HEK293 (cell line): ENCODE measurements around the gene CRYGN.

Experiments
- CTCF ChIA-PET: fragments of 350-600 bp; formaldehyde crosslinking; extraction: SDS; loops from one replicate; lab custom pipeline; 2021; ENCODE audit warnings: antibody characterized with exemption; lab: Yijun Ruan, JAX
- POLR2A ChIA-PET: fragments of 300-600 bp; formaldehyde crosslinking; extraction: SDS; loops from one replicate; lab custom pipeline; 2020; ENCODE audit warnings: antibody characterized with exemption, inconsistent platforms; lab: Yijun Ruan, JAX
- H3K27ac ChIP-seq: fragments of 200-500 bp; sonication (Bioruptor generic); 2 replicates; pipeline ENCODE4 v1.5.1; 2014; ENCODE audit warnings: low read depth, low read length, control low read depth, inconsistent platforms; ENCODE audit errors: extremely low read depth
- H3K36me3 ChIP-seq, 2 experiments: fragments of 200-500 bp in 1 of 2; sonication (Bioruptor generic) in 1 of 2; 1 replicate in 1 of 2; 2 replicates in 1 of 2; pipeline ENCODE4 v1.5.1; 2014 to 2017; ENCODE audit warnings: inconsistent platforms in 2 of 2, low read length in 2 of 2; ENCODE audit not compliant: control insufficient read depth in 2 of 2, insufficient read depth in 1 of 2
- H3K4me1 ChIP-seq: fragments of 200-500 bp; sonication (Bioruptor generic); 2 replicates; pipeline ENCODE4 v1.5.1; 2014; ENCODE audit warnings: mild to moderate bottlenecking, low read length, inconsistent platforms; ENCODE audit not compliant: control insufficient read depth, insufficient read depth
- H3K4me3 ChIP-seq: 2 replicates; pipeline ENCODE4 v1.5.1; 2011; ENCODE audit warnings: low read depth, mild to moderate bottlenecking, control low read depth, low read length, moderate library complexity
- H3K9me3 ChIP-seq: fragments of 200-500 bp; sonication (Bioruptor generic); 2 replicates; pipeline ENCODE4 v1.5.1; 2014; ENCODE audit warnings: low read depth, low read length, inconsistent platforms; ENCODE audit not compliant: control insufficient read depth, insufficient read depth
- IKZF3 ChIP-seq: fragments of 450-650 bp; IDR thresholded peaks from 2 replicates; pipeline ENCODE4 v1.5.0; 2018; ENCODE audit warnings: missing biosample characterization, mild to moderate bottlenecking, missing genetic modification characterization, moderate library complexity
- PATZ1 ChIP-seq: fragments of 450-650 bp; formaldehyde crosslinking; IDR thresholded peaks from 2 replicates; pipeline ENCODE4 v1.5.1; 2016; ENCODE audit warnings: missing biosample characterization, missing genetic modification characterization
- PBX3 ChIP-seq: sonication (generic); formaldehyde crosslinking; IDR thresholded peaks from 2 replicates; pipeline ENCODE4 v1.8.1; 2022; ENCODE audit warnings: mild to moderate bottlenecking, moderate library complexity, missing genetic modification reagents
- REST ChIP-seq: fragments of 450-650 bp; formaldehyde crosslinking; IDR thresholded peaks from 2 replicates; pipeline ENCODE4 v1.5.1; 2016; ENCODE audit warnings: missing biosample characterization, missing genetic modification characterization
- SP2 ChIP-seq: fragments of 450-650 bp; formaldehyde crosslinking; IDR thresholded peaks from 2 replicates; pipeline ENCODE4 v1.5.1; 2016; ENCODE audit warnings: missing biosample characterization, missing genetic modification characterization
- ZBTB17 ChIP-seq: fragments of 450-650 bp; formaldehyde crosslinking; IDR thresholded peaks from 2 replicates; pipeline ENCODE4 v1.5.1; 2016; ENCODE audit warnings: missing biosample characterization, missing genetic modification characterization
- ZBTB49 ChIP-seq: fragments of 450-650 bp; formaldehyde crosslinking; IDR thresholded peaks from 2 replicates; pipeline ENCODE4 v1.5.1; 2016; ENCODE audit warnings: missing biosample characterization, missing genetic modification characterization, low read depth
- ZFHX2 ChIP-seq: fragments of 450-650 bp; formaldehyde crosslinking; conservative IDR thresholded peaks from 2 replicates; pipeline ENCODE4 v1.5.1; 2016; ENCODE audit warnings: missing biosample characterization, missing genetic modification characterization
- ZNF121 ChIP-seq: fragments of 450-650 bp; formaldehyde crosslinking; IDR thresholded peaks from 2 replicates; pipeline ENCODE4 v1.5.1; 2016; ENCODE audit warnings: missing biosample characterization, missing genetic modification characterization
- ZNF138 ChIP-seq: fragments of 450-650 bp; formaldehyde crosslinking; IDR thresholded peaks from 2 replicates; pipeline ENCODE4 v1.5.1; 2016; ENCODE audit warnings: missing biosample characterization, missing genetic modification characterization, borderline replicate concordance
- ZNF157 ChIP-seq: fragments of 450-650 bp; formaldehyde crosslinking; IDR thresholded peaks from 2 replicates; pipeline ENCODE4 v1.5.1; 2016; ENCODE audit warnings: missing biosample characterization, missing genetic modification characterization
- ZNF24 ChIP-seq: fragments of 450-650 bp; formaldehyde crosslinking; IDR thresholded peaks from 2 replicates; pipeline ENCODE4 v1.5.1; 2016; ENCODE audit warnings: missing biosample characterization, missing genetic modification characterization
- ZNF26 ChIP-seq: fragments of 450-650 bp; formaldehyde crosslinking; IDR thresholded peaks from 2 replicates; pipeline ENCODE4 v1.5.1; 2016; ENCODE audit warnings: missing biosample characterization, missing genetic modification characterization
- ZNF341 ChIP-seq: fragments of 450-650 bp; formaldehyde crosslinking; IDR thresholded peaks from 2 replicates; pipeline ENCODE4; 2016; ENCODE audit warnings: low read depth, missing biosample characterization, missing genetic modification characterization
- ZNF624 ChIP-seq: fragments of 450-650 bp; formaldehyde crosslinking; IDR thresholded peaks from 2 replicates; pipeline ENCODE4 v1.5.1; 2017; ENCODE audit warnings: missing biosample characterization, missing genetic modification characterization
- ZNF654 ChIP-seq: fragments of 450-650 bp; formaldehyde crosslinking; IDR thresholded peaks from 2 replicates; pipeline ENCODE4 v1.5.1; 2016; ENCODE audit warnings: low read depth, missing biosample characterization, missing genetic modification characterization
- ZNF658 ChIP-seq: fragments of 450-650 bp; formaldehyde crosslinking; IDR thresholded peaks from 2 replicates; pipeline ENCODE4; 2016; ENCODE audit warnings: missing biosample characterization, missing genetic modification characterization
- ZNF692 ChIP-seq: fragments of 450-650 bp; formaldehyde crosslinking; IDR thresholded peaks from 2 replicates; pipeline ENCODE4 v1.5.1; 2016; ENCODE audit warnings: missing biosample characterization, missing genetic modification characterization
- ZNF777 ChIP-seq: fragments of 450-650 bp; formaldehyde crosslinking; IDR thresholded peaks from 2 replicates; pipeline ENCODE4 v1.5.1; 2017; ENCODE audit warnings: missing biosample characterization, missing genetic modification characterization, borderline replicate concordance

CRYGN gene

GRCh38 chr7:151405588-151405987, 34.4 kb downstream of the CRYGN start:
- POLR2A ChIA-PET: no interaction called here

GRCh38 chr7:151405056-151405455, 34.9 kb downstream of the CRYGN start:
- no peaks in the 10 kb centered on the region for H3K4me1 ChIP-seq

More at GRCh38 chr7:151405588-151405987, 34.4 kb downstream of the CRYGN start:
- H3K4me3 ChIP-seq: no peak overlapping the region
- no peaks in the 10 kb centered on the region for H3K36me3 ChIP-seq
- H3K4me1 ChIP-seq: no peaks in the 10 kb centered on the region
- CTCF ChIA-PET: no interaction called here
- TF ChIP-seq ZNF692 (tag by site-specific recombination): no peak
- TF ChIP-seq ZFHX2 (tag by site-specific recombination): 0 out of 2 replicates have a peak, but pooled peaks have one; percentile 8
- H3K9me3 ChIP-seq: no peaks in the 10 kb centered on the region
- H3K27ac ChIP-seq: no peak overlapping the region

More at GRCh38 chr7:151405056-151405455, 34.9 kb downstream of the CRYGN start:
- no peak overlapping the region for H3K4me3 ChIP-seq
- H3K36me3 ChIP-seq: no peaks in the 10 kb centered on the region
- ChIA-PET POLR2A (no interaction called here), CTCF (no interaction called here)
- no peak overlapping the region for H3K27ac ChIP-seq
- H3K9me3 ChIP-seq: no peaks in the 10 kb centered on the region
- TF ChIP-seq ZNF157 (tag by site-specific recombination) (no peak), ZNF654 (no peak), ZNF624 (tag by site-specific recombination) (no peak), REST (tag by site-specific recombination) (no peak), ZNF26 (tag by site-specific recombination) (no peak), SP2 (tag by site-specific recombination) (no peak), ZNF777 (tag by site-specific recombination) (no peak), IKZF3 (tag by site-specific recombination) (no peak), ZBTB49 (tag by site-specific recombination) (no peak), ZNF121 (tag by site-specific recombination) (no peak), ZNF341 (tag by site-specific recombination) (no peak), PATZ1 (tag by site-specific recombination) (no peak), ZNF658 (tag by site-specific recombination) (no peak), ZBTB17 (no peak), ZNF138 (no peak), PBX3 (CRISPR knock-in tag) (no peak), ZNF24 (no peak)
- TF ChIP-seq, all 188 proteins: peak for 0
